IMR-90 (cell line): ENCODE data around the gene IL18R1. TPM values are rescaled to one million over a fixed set of nuclear protein-coding genes. Genes with fewer than 3 reads are reported as not detected.

Experiments
- ATAC-seq: fragments of 200-7000 bp; cut with Tn5 transposase; 2 replicates; pipeline ENCODE4 v1.9.1; 2020; ENCODE audit warnings: low read depth, mild to moderate bottlenecking, moderate library complexity
- BruUV-seq: library from RNA; stranded (reverse); fragments of 400-500 nt; replicated peaks from 2 replicates; lab custom pipeline; 2021; lab: Mats Ljungman, UMichigan
- CTCF ChIA-PET: fragments of 300-600 bp; formaldehyde crosslinking; extraction: SDS; loops from one replicate; lab custom pipeline; 2021; ENCODE audit warnings: antibody characterized with exemption; lab: Yijun Ruan, JAX
- POLR2A ChIA-PET: fragments of 300-600 bp; sonication (Branson Sonifier 250); formaldehyde crosslinking; loops from one replicate; lab custom pipeline; 2022; ENCODE audit warnings: antibody characterized with exemption; ENCODE audit not compliant: unreplicated experiment; lab: Charles Lee
- DNase-seq: peaks from one replicate; pipeline ENCODE4 v3.0.0; 2013
- H2AFZ ChIP-seq: replicated peaks from 2 replicates; pipeline ENCODE3; 2013; ENCODE audit warnings: low read length, mild to moderate bottlenecking; ENCODE audit not compliant: poor library complexity
- H2AK5ac ChIP-seq: 2 replicates; pipeline ENCODE4 v1.6.1; 2013; ENCODE audit warnings: low read depth, low read length, inconsistent platforms
- H2AK9ac ChIP-seq: replicated peaks from 2 replicates; pipeline ENCODE3; 2013; ENCODE audit warnings: mild to moderate bottlenecking, low read depth, low read length, moderate library complexity; ENCODE audit not compliant: poor library complexity
- H2BK120ac ChIP-seq: 2 replicates; pipeline ENCODE4 v1.6.1; 2013; ENCODE audit warnings: low read depth, low read length, inconsistent platforms
- H2BK15ac ChIP-seq: 3 replicates; pipeline ENCODE4 v1.6.1; 2013; ENCODE audit warnings: low read depth, low read length, inconsistent platforms
- H2BK20ac ChIP-seq: 2 replicates; pipeline ENCODE4 v1.6.1; 2013; ENCODE audit warnings: low read depth, mild to moderate bottlenecking, inconsistent platforms, low read length, moderate library complexity
- H2BK5ac ChIP-seq: 2 replicates; pipeline ENCODE4 v1.6.1; 2013; ENCODE audit warnings: mild to moderate bottlenecking, low read depth, low read length, inconsistent platforms; ENCODE audit not compliant: poor library complexity, severe bottlenecking
- H3K14ac ChIP-seq: replicated peaks from 2 replicates; pipeline ENCODE4 v1.6.1; 2013; ENCODE audit warnings: low read depth, low read length, inconsistent platforms
- H3K18ac ChIP-seq: 2 replicates; pipeline ENCODE4 v1.6.1; 2013; ENCODE audit warnings: low read depth, low read length, control low read depth
- H3K23ac ChIP-seq: 2 replicates; pipeline ENCODE4 v1.6.1; 2013; ENCODE audit warnings: low read depth, low read length, inconsistent platforms
- H3K27ac ChIP-seq: 2 replicates; pipeline ENCODE4 v1.5.1; 2013; ENCODE audit warnings: mild to moderate bottlenecking, control low read depth, low read length; ENCODE audit not compliant: insufficient read depth
- H3K27me3 ChIP-seq: 2 replicates; pipeline ENCODE4 v1.6.1; 2013; ENCODE audit warnings: low read length; ENCODE audit not compliant: control insufficient read depth, insufficient read depth
- H3K36me3 ChIP-seq: 2 replicates; pipeline ENCODE4 v1.6.1; 2013; ENCODE audit warnings: low read length, mixed read lengths; ENCODE audit not compliant: control insufficient read depth, insufficient read depth
- H3K4ac ChIP-seq: 2 replicates; pipeline ENCODE4 v1.6.1; 2013; ENCODE audit warnings: low read depth, low read length, inconsistent platforms
- H3K4me1 ChIP-seq: 2 replicates; pipeline ENCODE4 v1.6.1; 2013; ENCODE audit warnings: low read length, mixed read lengths; ENCODE audit not compliant: control insufficient read depth, insufficient read depth
- H3K4me2 ChIP-seq: 2 replicates; pipeline ENCODE4 v1.6.1; 2013; ENCODE audit warnings: low read depth, mild to moderate bottlenecking, control low read depth, low read length, moderate library complexity
- H3K4me3 ChIP-seq: 2 replicates; pipeline ENCODE4 v1.5.1; 2013; ENCODE audit warnings: low read depth, mild to moderate bottlenecking, control low read depth, low read length, moderate library complexity; ENCODE audit not compliant: insufficient read depth
- H3K56ac ChIP-seq: 2 replicates; pipeline ENCODE4 v1.6.1; 2013; ENCODE audit warnings: low read length, inconsistent platforms; ENCODE audit not compliant: insufficient read depth; ENCODE audit errors: extremely low read depth
- H3K79me1 ChIP-seq, 2 experiments: 2 replicates each; pipeline ENCODE4 v1.6.1; 2013; ENCODE audit warnings: low read length in 2 of 2, inconsistent platforms in 1 of 2, low read depth in 1 of 2
- H3K9ac ChIP-seq: 2 replicates; pipeline ENCODE4 v1.6.1; 2013; ENCODE audit warnings: low read depth, low read length, control low read depth
- H3K9me1 ChIP-seq: 2 replicates; pipeline ENCODE4 v1.6.1; 2013; ENCODE audit warnings: low read length, inconsistent platforms; ENCODE audit not compliant: insufficient read depth
- H3K9me3 ChIP-seq: 2 replicates; pipeline ENCODE4 v1.6.1; 2013; ENCODE audit warnings: low read length; ENCODE audit not compliant: control insufficient read depth, insufficient read depth
- H4K20me1 ChIP-seq: 2 replicates; pipeline ENCODE4 v1.6.1; 2013; ENCODE audit warnings: low read length, inconsistent platforms; ENCODE audit not compliant: insufficient read depth
- H4K5ac ChIP-seq: 2 replicates; pipeline ENCODE4 v1.6.1; 2013; ENCODE audit warnings: mild to moderate bottlenecking, low read depth, low read length, control low read depth
- H4K8ac ChIP-seq, 2 experiments: 2 replicates each; pipeline ENCODE4 v1.6.1; 2013; ENCODE audit warnings: low read depth in 2 of 2, low read length in 2 of 2, control low read depth in 1 of 2, inconsistent platforms in 1 of 2
- H4K91ac ChIP-seq: 2 replicates; pipeline ENCODE4 v1.6.1; 2013; ENCODE audit warnings: low read depth, low read length, inconsistent platforms; ENCODE audit not compliant: insufficient read depth
- BHLHE40 ChIP-seq: fragments of 150-350 bp; IDR thresholded peaks from 2 replicates; pipeline ENCODE4 v1.6.1; 2016; ENCODE audit warnings: mild to moderate bottlenecking, low read depth, low read length
- CEBPB ChIP-seq: IDR thresholded peaks from 2 replicates; pipeline ENCODE4 v1.6.1; 2012; ENCODE audit warnings: low read depth, low read length, improper control_type of control experiment
- ELK1 ChIP-seq: fragments of 150-350 bp; IDR thresholded peaks from 2 replicates; pipeline ENCODE4 v1.6.1; 2016; ENCODE audit warnings: low read depth, mild to moderate bottlenecking, low read length, moderate library complexity, borderline replicate concordance
- FOS ChIP-seq: fragments of 150-350 bp; IDR thresholded peaks from 2 replicates; pipeline ENCODE4 v1.6.1; 2016; ENCODE audit warnings: low read depth, low read length
- MAFK ChIP-seq: IDR thresholded peaks from 2 replicates; pipeline ENCODE4 v1.6.1; 2012; ENCODE audit warnings: low read depth, low read length, improper control_type of control experiment
- MAZ ChIP-seq: IDR thresholded peaks from 2 replicates; pipeline ENCODE4 v1.6.1; 2012; ENCODE audit warnings: low read depth, mild to moderate bottlenecking, low read length, improper control_type of control experiment, moderate library complexity, borderline replicate concordance
- NFE2L2 ChIP-seq: fragments of 150-350 bp; IDR thresholded peaks from 2 replicates; pipeline ENCODE4 v1.6.1; 2016; ENCODE audit warnings: low read depth, mild to moderate bottlenecking, low read length
- RAD21 ChIP-seq: IDR thresholded peaks from 2 replicates; pipeline ENCODE4 v1.6.1; 2012; ENCODE audit warnings: low read length, improper control_type of control experiment
- RFX5 ChIP-seq: IDR thresholded peaks from 2 replicates; pipeline ENCODE4 v1.8.0; 2012; ENCODE audit warnings: low read depth, mild to moderate bottlenecking, low read length, moderate library complexity
- SMC3 ChIP-seq: fragments of 150-350 bp; IDR thresholded peaks from 2 replicates; pipeline ENCODE4 v1.6.1; 2016; ENCODE audit warnings: low read depth, mild to moderate bottlenecking, antibody characterized with exemption, low read length, moderate library complexity
- USF2 ChIP-seq: fragments of 150-350 bp; IDR thresholded peaks from 2 replicates; pipeline ENCODE4 v1.6.1; 2017; ENCODE audit warnings: mild to moderate bottlenecking, antibody characterized with exemption, low read length, low read depth
- WGBS, 2 experiments: methylation state at CpG; one replicate each; pipeline versions ENCODE4 v1.1.5 to v1.1.7; 2013; ENCODE audit warnings: missing lambda C conversion rate in 2 of 2; ENCODE audit not compliant: insufficient read length in 1 of 2; ENCODE audit errors: extremely low coverage in 2 of 2; 5-methylcytosine and 5-hydroxymethylcytosine counted together
- dilution Hi-C: fragments of 300-500 bp; cut with HindIII; formaldehyde crosslinking; loops from one replicate; pipeline ENCODE4 v1.14.3; 2018; ENCODE audit warnings: low sequenced_read_pairs; ENCODE audit not compliant: unreplicated experiment
- in situ Hi-C: fragments of 300-500 bp; cut with MboI; formaldehyde crosslinking; loops from 3 replicates; pipeline ENCODE4 v1.14.3; 2019; ENCODE audit warnings: low sequenced_read_pairs, inconsistent platforms, mixed read lengths
- intact Hi-C: fragments of 100-400 bp; cut with micrococcal nuclease; formaldehyde crosslinking; loops from 2 replicates; pipeline ENCODE4 v1.10.0; 2022
- polyA plus RNA-seq, 3 experiments: library from polyadenylated mRNA; depleted of rRNA; stranded (reverse); fragments of >200 nt; gene quantifications; 2 replicates each; pipeline ENCODE4 v1.2.3, GENCODE V29; 2012; ENCODE audit warnings: low replicate concordance in 1 of 3
- total RNA-seq: library from RNA; depleted of rRNA; stranded (reverse); fragments of >200 nt; gene quantifications from 2 replicates; pipeline ENCODE4 v1.2.3, GENCODE V29; 2012
- TF ChIP-seq, protein P1 (sequence below): conservative IDR thresholded peaks from 2 replicates; pipeline ENCODE4 v1.5.1; 2012; ENCODE audit warnings: mild to moderate bottlenecking, low read depth, low read length, improper control_type of control experiment

Gene IL18R1
- total and polyA plus RNA-seq, 2 of the 4 experiments (the other 2 are of a cell fraction), result 0.18 to 0.24 TPM

GRCh38 chr2:102369866-102370265, 14.3 kb downstream of the IL18R1 start:
- Histone ChIP-seq H4K8ac (no peak overlapping the region), H2BK5ac (no peak overlapping the region), H3K36me3 (no peaks in the 10 kb centered on the region), H3K4ac (no peak overlapping the region), H3K9me3 (peaks cover 5% of the 10 kb centered on the region; the same call in 1 of the 2 replicates), H3K9me1 (no peaks in the 10 kb centered on the region), H2BK20ac (no peak overlapping the region), H3K9ac (no peak overlapping the region), H2AK5ac (no peak overlapping the region), H3K4me3 (no peak overlapping the region), H3K4me1 (no peaks in the 10 kb centered on the region), H4K91ac (no peak overlapping the region), H3K56ac (no peak overlapping the region), H3K27me3 (no peaks in the 10 kb centered on the region), H3K4me2 (no peak overlapping the region), H2AFZ (no peak overlapping the region), H3K23ac (no peak overlapping the region), H4K5ac (no peak overlapping the region), H4K20me1 (no peaks in the 10 kb centered on the region), H2BK15ac (no peak overlapping the region), H2AK9ac (no peak overlapping the region), H2BK120ac (no peak overlapping the region), H3K18ac (no peak overlapping the region), H3K14ac (no peak overlapping the region), H3K79me1 (no peaks in the 10 kb centered on the region), H3K27ac (no peak overlapping the region)
- no TSS peak for BruUV-seq
- ATAC-seq (no peak), DNase-seq (no peak)
- dilution Hi-C loops (no loop called here), in situ Hi-C loops (no loop called here), intact Hi-C loops (no loop called here)
- TF ChIP-seq SMC3 (no peak), MAZ (no peak), CEBPB (no peak), NFE2L2 (no peak), FOS (no peak), MAFK (no peak), BHLHE40 (no peak), RFX5 (no peak), RAD21 (no peak), USF2 (no peak), ELK1 (no peak)
- TF ChIP-seq, protein P1, sequence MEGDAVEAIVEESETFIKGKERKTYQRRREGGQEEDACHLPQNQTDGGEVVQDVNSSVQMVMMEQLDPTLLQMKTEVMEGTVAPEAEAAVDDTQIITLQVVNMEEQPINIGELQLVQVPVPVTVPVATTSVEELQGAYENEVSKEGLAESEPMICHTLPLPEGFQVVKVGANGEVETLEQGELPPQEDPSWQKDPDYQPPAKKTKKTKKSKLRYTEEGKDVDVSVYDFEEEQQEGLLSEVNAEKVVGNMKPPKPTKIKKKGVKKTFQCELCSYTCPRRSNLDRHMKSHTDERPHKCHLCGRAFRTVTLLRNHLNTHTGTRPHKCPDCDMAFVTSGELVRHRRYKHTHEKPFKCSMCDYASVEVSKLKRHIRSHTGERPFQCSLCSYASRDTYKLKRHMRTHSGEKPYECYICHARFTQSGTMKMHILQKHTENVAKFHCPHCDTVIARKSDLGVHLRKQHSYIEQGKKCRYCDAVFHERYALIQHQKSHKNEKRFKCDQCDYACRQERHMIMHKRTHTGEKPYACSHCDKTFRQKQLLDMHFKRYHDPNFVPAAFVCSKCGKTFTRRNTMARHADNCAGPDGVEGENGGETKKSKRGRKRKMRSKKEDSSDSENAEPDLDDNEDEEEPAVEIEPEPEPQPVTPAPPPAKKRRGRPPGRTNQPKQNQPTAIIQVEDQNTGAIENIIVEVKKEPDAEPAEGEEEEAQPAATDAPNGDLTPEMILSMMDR, result no peak
- ChIA-PET CTCF (no interaction called here), POLR2A (no interaction called here)
- WGBS, 2 experiments, result no CpG with 5 or more reads among the region's 1 CpG
